Neuronal stem cell (in vitro differentiated cells): ENCODE data around the gene NECTIN4.

ENCODE experiments used
- DNase-seq: peaks from one replicate; pipeline ENCODE4 v3.0.0-alpha.2; 2013; ENCODE audit warnings: low spot score
- H2AFZ ChIP-seq: one replicate; pipeline ENCODE4 v1.6.1; 2013; ENCODE audit warnings: mild to moderate bottlenecking, low read length, inconsistent platforms
- H2AK5ac ChIP-seq: 2 replicates; pipeline ENCODE4 v1.6.1; 2013; ENCODE audit warnings: low read depth, mild to moderate bottlenecking, inconsistent platforms, low read length, moderate library complexity, mixed read lengths
- H2BK120ac ChIP-seq: 2 replicates; pipeline ENCODE4 v1.6.1; 2013; ENCODE audit warnings: low read depth, mild to moderate bottlenecking, inconsistent platforms, low read length, moderate library complexity, mixed read lengths
- H2BK12ac ChIP-seq: one replicate; pipeline ENCODE4 v1.6.1; 2013; ENCODE audit warnings: low read length, inconsistent platforms
- H2BK15ac ChIP-seq: 2 replicates; pipeline ENCODE4 v1.6.1; 2013; ENCODE audit warnings: mild to moderate bottlenecking, low read length, inconsistent platforms, mixed read lengths
- H2BK5ac ChIP-seq: one replicate; pipeline ENCODE4 v1.6.1; 2013; ENCODE audit warnings: inconsistent platforms, mild to moderate bottlenecking, low read length, moderate library complexity
- H3K14ac ChIP-seq: one replicate; pipeline ENCODE4 v1.6.1; 2013; ENCODE audit warnings: low read length, inconsistent platforms
- H3K18ac ChIP-seq: 2 replicates; pipeline ENCODE4 v1.6.1; 2013; ENCODE audit warnings: low read length, inconsistent platforms
- H3K23ac ChIP-seq: 2 replicates; pipeline ENCODE4 v1.6.1; 2013; ENCODE audit warnings: low read depth, mild to moderate bottlenecking, mixed read lengths, low read length, inconsistent platforms; ENCODE audit not compliant: poor library complexity
- H3K27ac ChIP-seq: replicated peaks from 3 replicates; pipeline ENCODE4 v1.5.1; 2013; ENCODE audit warnings: low read length, inconsistent platforms
- H3K27me3 ChIP-seq, 3 experiments: 2 replicates each; pipeline ENCODE4 v1.6.1; 2013; ENCODE audit warnings: low read length in 3 of 3, mild to moderate bottlenecking in 2 of 3, inconsistent platforms in 1 of 3, low read depth in 1 of 3, mixed read lengths in 1 of 3, moderate library complexity in 1 of 3; ENCODE audit not compliant: control insufficient read depth in 3 of 3, insufficient read depth in 3 of 3
- H3K36me3 ChIP-seq, 2 donors: replicated peaks in 1 of 2; 2 replicates each; pipeline ENCODE4 v1.6.1; 2013; ENCODE audit warnings: low read length in 2 of 2; ENCODE audit not compliant: control insufficient read depth in 2 of 2, insufficient read depth in 2 of 2
- H3K4ac ChIP-seq: 2 replicates; pipeline ENCODE4 v1.6.1; 2013; ENCODE audit warnings: inconsistent platforms, mild to moderate bottlenecking, low read length, moderate library complexity
- H3K4me1 ChIP-seq, 2 donors: 1 replicate in 1 of 2; 2 replicates in 1 of 2; pipeline ENCODE4 v1.6.1; 2013; ENCODE audit warnings: low read length in 2 of 2, low read depth in 1 of 2; ENCODE audit not compliant: control insufficient read depth in 2 of 2, insufficient read depth in 1 of 2
- H3K4me2 ChIP-seq: one replicate; pipeline ENCODE4 v1.6.1; 2013; ENCODE audit warnings: mild to moderate bottlenecking, low read length, inconsistent platforms; ENCODE audit not compliant: insufficient read depth, poor library complexity, severe bottlenecking
- H3K4me3 ChIP-seq, 2 donors: 2 replicates each; pipeline ENCODE4 v1.5.1; 2013; ENCODE audit warnings: low read length in 2 of 2, mild to moderate bottlenecking in 2 of 2, inconsistent platforms in 1 of 2, moderate library complexity in 1 of 2
- H3K79me1 ChIP-seq: one replicate; pipeline ENCODE4 v1.6.1; 2013; ENCODE audit warnings: low read depth, mild to moderate bottlenecking, inconsistent platforms, low read length, moderate library complexity
- H3K9ac ChIP-seq: one replicate; pipeline ENCODE4 v1.6.1; 2013; ENCODE audit warnings: mild to moderate bottlenecking, low read depth, low read length, inconsistent platforms; ENCODE audit not compliant: poor library complexity
- H3K9me3 ChIP-seq, 2 donors: replicated peaks in 1 of 2; 2 replicates each; pipeline versions ENCODE3 to v1.6.1; 2013; ENCODE audit warnings: low read length in 2 of 2, mild to moderate bottlenecking in 2 of 2, inconsistent platforms in 1 of 2, low read depth in 1 of 2, mixed read lengths in 1 of 2, moderate library complexity in 1 of 2; ENCODE audit not compliant: control insufficient read depth in 2 of 2, insufficient read depth in 1 of 2
- H4K8ac ChIP-seq: one replicate; pipeline ENCODE4 v1.6.1; 2013; ENCODE audit warnings: low read depth, mild to moderate bottlenecking, inconsistent platforms, low read length, moderate library complexity
- H4K91ac ChIP-seq: one replicate; pipeline ENCODE4 v1.6.1; 2013; ENCODE audit warnings: low read length, low read depth, mild to moderate bottlenecking, inconsistent platforms; ENCODE audit not compliant: poor library complexity
- WGBS, 2 donors: extraction: QIAGEN DNeasy Blood & Tissue Kit; methylation state at CpG; one replicate each; pipeline ENCODE4 v1.1.7; 2013; ENCODE audit warnings: missing lambda C conversion rate in 2 of 2, mixed read lengths in 1 of 2; ENCODE audit not compliant: insufficient read length in 2 of 2, insufficient replicate concordance in 1 of 2; ENCODE audit errors: extremely low coverage in 2 of 2; 5-methylcytosine and 5-hydroxymethylcytosine counted together

NECTIN4 gene

DNA sequence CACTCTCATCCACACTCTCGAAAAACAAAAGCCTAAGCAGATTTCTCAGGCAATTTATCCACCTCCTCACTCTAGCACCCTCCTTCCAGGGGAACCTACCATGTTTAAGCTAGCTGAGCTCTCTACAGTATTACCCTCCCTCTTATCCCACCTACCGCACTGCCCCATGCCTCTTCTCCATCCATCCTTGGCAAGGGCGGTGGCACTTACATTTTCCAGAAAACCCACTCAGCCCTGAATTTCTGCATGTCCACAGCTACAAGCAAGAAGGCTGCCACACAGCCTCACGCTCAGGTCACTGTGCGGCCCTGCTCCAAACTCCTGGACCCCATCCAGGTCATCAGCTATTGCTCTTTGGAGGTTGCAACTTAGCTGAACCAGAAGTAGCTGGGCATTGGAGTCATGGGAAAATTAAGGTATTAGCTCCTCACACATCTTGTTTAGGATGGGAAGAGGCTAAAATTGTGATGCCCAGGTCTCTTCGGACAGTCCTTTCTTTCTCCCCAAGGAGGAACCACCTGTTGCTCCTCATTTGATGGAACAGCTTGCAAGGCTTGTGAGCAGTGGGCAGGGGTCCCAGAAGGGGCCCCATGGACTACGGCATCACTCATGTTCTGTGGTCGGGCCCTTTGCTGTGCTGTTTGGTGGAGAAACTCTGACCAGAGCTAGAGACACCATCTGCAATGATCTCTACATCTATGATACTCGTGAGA, 9.9 kb upstream of the NECTIN4 start:
- Histone ChIP-seq H4K91ac (no peak overlapping the region), H2BK5ac (peak overlapping the region; percentile 90), H3K79me1 (no peaks in the 10 kb centered on the region), H3K4me2 (peak overlapping the region; percentile 91), H3K14ac (no peak overlapping the region), H3K27ac (no peak overlapping the region), H2AFZ (no peak overlapping the region), H2BK12ac (no peak overlapping the region), H3K9ac (peak overlapping the region; percentile 63), H3K9me3 (no peaks in the 10 kb centered on the region), H3K4me1 (peaks cover 2 to 8% of the 10 kb centered on the region in 2 donors), H3K23ac (no peak overlapping the region), H2BK120ac (no peak overlapping the region), H2BK15ac (no peak overlapping the region), H3K36me3 (peaks cover 18 to 39% of the 10 kb centered on the region in 2 donors), H4K8ac (no peak overlapping the region), H2AK5ac (peak overlapping the region; percentile 53), H3K18ac (no peak overlapping the region), H3K27me3 (peaks cover 0 to 6% (median 0%) of the 10 kb centered on the region in 3 experiments), H3K4me3 (peak overlapping the region; percentile 67 to 91), H3K4ac (no peak overlapping the region)
- no peak for DNase-seq
- WGBS, 2 donors = no CpG with 5 or more reads among the region's 9 CpGs

DNA sequence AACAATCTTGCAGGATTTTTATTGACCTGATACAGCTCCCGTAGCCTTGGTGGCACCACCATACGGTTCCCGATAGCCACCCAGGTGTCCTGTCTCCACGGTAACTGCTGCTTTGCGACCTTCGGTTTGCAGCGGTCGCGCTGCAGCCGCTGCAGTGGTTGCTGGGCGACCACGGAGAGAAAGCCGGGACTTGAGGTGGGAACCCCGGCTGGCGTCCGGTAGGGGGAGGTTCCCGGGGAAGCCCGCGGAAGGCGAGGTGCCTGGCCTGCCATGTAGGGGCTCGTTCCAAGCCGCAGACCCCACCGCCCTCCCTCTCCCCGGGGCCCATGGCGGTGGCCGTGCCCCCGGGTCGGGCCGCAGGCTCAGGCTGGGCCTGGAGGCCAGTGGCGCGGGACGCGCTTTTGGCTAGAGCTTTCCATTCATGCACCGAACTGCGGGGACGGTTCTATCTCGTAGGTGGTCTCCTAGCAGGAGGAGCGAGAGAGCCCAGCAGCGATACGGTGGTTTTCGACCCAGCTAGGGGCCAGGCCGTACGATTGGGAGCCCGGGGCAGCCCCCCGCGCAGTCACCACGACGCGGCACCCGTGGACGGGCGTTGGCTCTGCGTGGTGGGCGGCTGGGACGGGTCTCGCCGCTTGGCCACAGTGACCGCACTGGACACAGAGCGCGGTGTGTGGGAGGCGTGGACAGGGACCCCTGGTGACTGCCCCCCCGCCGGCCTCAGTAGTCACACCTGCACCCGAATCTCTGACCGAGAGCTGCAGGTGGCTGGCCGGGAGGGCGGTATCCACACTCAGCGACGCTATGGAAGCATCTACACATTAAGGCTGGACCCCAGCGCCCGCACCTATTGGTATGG, 9.1 kb upstream of the NECTIN4 start, which contains the start of gene KLHDC9:
KLHDC9 (plus strand) TSS at position 152 of the 859 bp plus-strand sequence; CDS start at position 327, 175 bp downstream.
- H2AFZ ChIP-seq = peak within 1 kb of the TSS; percentile 89
- peak within 1 kb of the TSS; percentile 93 for H3K18ac ChIP-seq
- peak within 1 kb of the TSS; percentile 92 for H3K9ac ChIP-seq
- no peak within 1 kb of the TSS for H4K91ac ChIP-seq
- H3K27ac ChIP-seq = peak within 1 kb of the TSS; percentile 65
- peaks cover 2 to 8% of the 10 kb centered on the region in 2 donors for H3K4me1 ChIP-seq
- H2BK5ac ChIP-seq = peak within 1 kb of the TSS; percentile 90
- H3K4me3 ChIP-seq = peak within 1 kb of the TSS; percentile 67 to 91
- peak within 1 kb of the TSS; percentile 53 for H2AK5ac ChIP-seq
- H3K27me3 ChIP-seq = peaks cover 0 to 6% (median 0%) of the 10 kb centered on the region in 3 experiments
- H4K8ac ChIP-seq = no peak within 1 kb of the TSS
- WGBS, 2 donors = no CpG with 5 or more reads among the region's 71 CpGs
- H3K9me3 ChIP-seq = no peaks in the 10 kb centered on the region
- H3K4ac ChIP-seq = peak within 1 kb of the TSS; percentile 19
- H3K23ac ChIP-seq = peak within 1 kb of the TSS; percentile 75
- H2BK12ac ChIP-seq = peak within 1 kb of the TSS; percentile 77
- peak; percentile 89 for DNase-seq
- H2BK120ac ChIP-seq = no peak within 1 kb of the TSS
- peaks cover 18 to 39% of the 10 kb centered on the region in 2 donors for H3K36me3 ChIP-seq
- peak within 1 kb of the TSS; percentile 91 for H3K4me2 ChIP-seq
- H2BK15ac ChIP-seq = no peak within 1 kb of the TSS
- H3K79me1 ChIP-seq = no peaks in the 10 kb centered on the region
- peak within 1 kb of the TSS; percentile 64 for H3K14ac ChIP-seq

DNA sequence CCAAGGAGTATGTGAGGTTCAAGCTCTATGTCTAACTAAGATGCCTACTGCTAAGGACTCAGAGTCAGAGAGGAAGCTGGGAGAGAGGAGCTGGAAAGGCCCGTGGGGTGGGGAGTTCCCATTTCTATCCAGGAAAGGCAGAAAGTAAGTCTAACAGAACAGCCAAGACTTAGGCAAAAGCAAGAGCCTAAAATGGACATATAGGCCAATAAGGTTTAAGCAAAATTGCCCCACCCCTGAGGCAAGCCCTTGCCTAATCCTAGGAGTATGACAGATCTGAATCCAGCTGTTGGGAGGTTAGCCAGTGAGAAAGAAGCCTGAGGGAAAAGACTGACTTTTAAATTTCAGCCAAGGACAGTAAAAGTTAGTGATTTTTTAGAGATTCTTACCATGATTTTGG, 7.2 kb upstream of the NECTIN4 start:
- Histone ChIP-seq H2BK15ac (no peak overlapping the region), H3K14ac (no peak overlapping the region), H3K18ac (no peak overlapping the region), H3K27ac (no peak overlapping the region), H3K9me3 (no peaks in the 10 kb centered on the region), H3K23ac (no peak overlapping the region), H3K27me3 (peaks cover 0 to 14% (median 0%) of the 10 kb centered on the region in 3 experiments), H3K36me3 (peaks cover 9 to 26% of the 10 kb centered on the region in 2 donors), H2BK120ac (no peak overlapping the region), H4K91ac (no peak overlapping the region), H2BK5ac (no peak overlapping the region), H4K8ac (no peak overlapping the region), H3K4me3 (no peak overlapping the region), H2AK5ac (no peak overlapping the region), H2BK12ac (no peak overlapping the region), H2AFZ (no peak overlapping the region), H3K4me2 (no peak overlapping the region), H3K4me1 (peaks cover 2 to 8% of the 10 kb centered on the region in 2 donors), H3K79me1 (no peaks in the 10 kb centered on the region), H3K9ac (no peak overlapping the region), H3K4ac (no peak overlapping the region)
- WGBS, 2 donors = no CpG with 5 or more reads among the region's 1 CpG
- DNase-seq = no peak

DNA sequence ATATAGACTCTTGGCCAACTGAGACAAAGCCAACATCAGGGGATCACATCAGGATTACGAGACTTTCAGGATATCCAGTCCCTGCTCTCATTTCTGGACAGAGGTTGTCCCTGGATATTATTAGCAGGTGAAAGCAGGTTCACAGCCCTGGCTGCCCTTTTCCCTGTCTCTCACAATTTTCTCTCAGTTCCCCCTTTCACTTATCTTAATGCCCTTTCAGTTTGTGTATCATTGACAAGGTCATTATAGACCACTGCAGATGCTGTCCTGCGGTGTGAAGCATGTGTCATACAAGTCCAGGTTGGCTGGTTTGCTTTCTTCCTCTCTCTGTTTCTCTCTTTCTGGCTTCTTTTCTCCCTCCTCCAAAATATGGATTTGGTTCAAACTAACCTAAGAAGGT, 6.7 kb upstream of the NECTIN4 start:
- no peak overlapping the region for H3K23ac ChIP-seq
- H3K18ac ChIP-seq = no peak overlapping the region
- no peak overlapping the region for H3K14ac ChIP-seq
- H4K8ac ChIP-seq = no peak overlapping the region
- WGBS, 2 donors = no CpG with 5 or more reads among the region's 2 CpGs
- no peaks in the 10 kb centered on the region for H3K9me3 ChIP-seq
- no peaks in the 10 kb centered on the region for H3K79me1 ChIP-seq
- H3K36me3 ChIP-seq = peaks cover 7 to 22% of the 10 kb centered on the region in 2 donors
- no peak for DNase-seq
- no peak overlapping the region for H2BK5ac ChIP-seq
- no peak overlapping the region for H2AK5ac ChIP-seq
- H3K9ac ChIP-seq = no peak overlapping the region
- no peak overlapping the region for H3K27ac ChIP-seq
- no peak overlapping the region for H4K91ac ChIP-seq
- no peak overlapping the region for H2AFZ ChIP-seq
- H2BK15ac ChIP-seq = no peak overlapping the region
- no peak overlapping the region for H3K4ac ChIP-seq
- no peak overlapping the region for H2BK120ac ChIP-seq
- H3K4me1 ChIP-seq = peaks cover 2 to 8% of the 10 kb centered on the region in 2 donors
- no peak overlapping the region for H3K4me2 ChIP-seq
- H3K4me3 ChIP-seq = no peak overlapping the region
- peaks cover 0 to 17% (median 0%) of the 10 kb centered on the region in 3 experiments for H3K27me3 ChIP-seq
- H2BK12ac ChIP-seq = no peak overlapping the region
